ENCODE data around the gene TMEM168. TPM values are rescaled to one million over a fixed set of nuclear protein-coding genes. Genes with fewer than 3 reads are reported as not detected.

Gene TMEM168
- total RNA-seq, 1 donor from 2014 or later: 20.1 TPM

GRCh38 chr7:112726076-112726475 lies 64.1 kb downstream of the TMEM168 start:
- Histone ChIP-seq H3K4me3 (ENCODE audit: low read depth, low read length) (no peak overlapping the region), H3K36me3 (ENCODE audit: control insufficient read depth, insufficient read depth, low read length) (no peaks in the 10 kb centered on the region), H3K27me3 (ENCODE audit: control insufficient read depth, insufficient read depth, low read length) (no peaks in the 10 kb centered on the region)
- TF ChIP-seq, protein P1, sequence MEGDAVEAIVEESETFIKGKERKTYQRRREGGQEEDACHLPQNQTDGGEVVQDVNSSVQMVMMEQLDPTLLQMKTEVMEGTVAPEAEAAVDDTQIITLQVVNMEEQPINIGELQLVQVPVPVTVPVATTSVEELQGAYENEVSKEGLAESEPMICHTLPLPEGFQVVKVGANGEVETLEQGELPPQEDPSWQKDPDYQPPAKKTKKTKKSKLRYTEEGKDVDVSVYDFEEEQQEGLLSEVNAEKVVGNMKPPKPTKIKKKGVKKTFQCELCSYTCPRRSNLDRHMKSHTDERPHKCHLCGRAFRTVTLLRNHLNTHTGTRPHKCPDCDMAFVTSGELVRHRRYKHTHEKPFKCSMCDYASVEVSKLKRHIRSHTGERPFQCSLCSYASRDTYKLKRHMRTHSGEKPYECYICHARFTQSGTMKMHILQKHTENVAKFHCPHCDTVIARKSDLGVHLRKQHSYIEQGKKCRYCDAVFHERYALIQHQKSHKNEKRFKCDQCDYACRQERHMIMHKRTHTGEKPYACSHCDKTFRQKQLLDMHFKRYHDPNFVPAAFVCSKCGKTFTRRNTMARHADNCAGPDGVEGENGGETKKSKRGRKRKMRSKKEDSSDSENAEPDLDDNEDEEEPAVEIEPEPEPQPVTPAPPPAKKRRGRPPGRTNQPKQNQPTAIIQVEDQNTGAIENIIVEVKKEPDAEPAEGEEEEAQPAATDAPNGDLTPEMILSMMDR (IDR thresholded peaks at IDR 0.05; ENCODE audit: insufficient read depth, low read length, poor library complexity, severe bottlenecking): no peak
- DNase-seq (ENCODE audit: low read depth): no peak

DNA sequence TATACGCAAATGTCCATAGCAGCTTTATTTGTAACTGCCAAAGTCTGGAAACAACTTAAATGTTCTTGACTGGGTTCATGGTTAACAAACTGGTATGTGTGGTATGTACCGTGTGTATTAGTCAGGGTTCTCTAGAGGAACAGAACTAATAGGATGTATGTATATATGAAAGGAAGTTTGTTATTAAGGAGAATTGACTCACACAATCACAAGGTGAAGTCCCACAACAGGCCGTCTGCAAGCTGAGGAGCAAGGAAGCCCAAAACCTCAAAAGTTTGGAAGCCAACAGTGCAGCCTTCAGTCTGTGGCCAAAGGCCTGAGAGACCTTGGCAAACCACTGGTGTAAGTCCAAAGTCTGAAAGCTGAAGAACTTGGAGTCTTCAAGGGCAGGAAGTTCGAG lies 66.8 kb downstream of the TMEM168 start:
- DNase-seq (ENCODE audit: low read depth): peak; percentile 34
- Histone ChIP-seq H3K36me3 (ENCODE audit: control insufficient read depth, insufficient read depth, low read length) (no peaks in the 10 kb centered on the region), H3K27me3 (ENCODE audit: control insufficient read depth, insufficient read depth, low read length) (no peaks in the 10 kb centered on the region), H3K4me3 (ENCODE audit: low read depth, low read length) (no peak overlapping the region)
- TF ChIP-seq, protein P1 (IDR thresholded peaks at IDR 0.05; ENCODE audit: insufficient read depth, low read length, poor library complexity, severe bottlenecking): no peak

DNA sequence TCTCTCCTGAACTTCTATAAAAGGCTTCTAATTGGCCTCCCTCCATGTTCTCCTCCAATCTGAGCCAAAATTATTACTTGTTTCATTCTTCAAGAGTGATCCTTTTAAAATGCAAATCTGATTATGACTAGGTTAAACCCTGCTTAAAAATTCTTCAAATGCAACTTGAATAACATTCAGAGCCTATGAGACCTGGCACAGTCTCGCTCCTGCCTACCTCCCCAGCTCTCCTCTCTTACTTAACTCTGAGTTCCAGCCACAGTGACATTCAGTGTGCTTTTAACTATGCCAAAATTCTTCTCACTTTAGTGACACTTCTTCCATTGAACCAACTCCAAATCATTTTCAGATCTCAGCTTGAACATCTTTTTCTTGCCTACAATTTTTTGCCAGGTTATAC lies 68.8 kb downstream of the TMEM168 start:
- Histone ChIP-seq H3K36me3 (ENCODE audit: control insufficient read depth, insufficient read depth, low read length) (no peaks in the 10 kb centered on the region), H3K4me3 (ENCODE audit: low read depth, low read length) (no peak overlapping the region), H3K27me3 (ENCODE audit: control insufficient read depth, insufficient read depth, low read length) (no peaks in the 10 kb centered on the region)
- TF ChIP-seq, protein P1 (IDR thresholded peaks at IDR 0.05; ENCODE audit: insufficient read depth, low read length, poor library complexity, severe bottlenecking): no peak
- DNase-seq (ENCODE audit: low read depth): no peak

DNA sequence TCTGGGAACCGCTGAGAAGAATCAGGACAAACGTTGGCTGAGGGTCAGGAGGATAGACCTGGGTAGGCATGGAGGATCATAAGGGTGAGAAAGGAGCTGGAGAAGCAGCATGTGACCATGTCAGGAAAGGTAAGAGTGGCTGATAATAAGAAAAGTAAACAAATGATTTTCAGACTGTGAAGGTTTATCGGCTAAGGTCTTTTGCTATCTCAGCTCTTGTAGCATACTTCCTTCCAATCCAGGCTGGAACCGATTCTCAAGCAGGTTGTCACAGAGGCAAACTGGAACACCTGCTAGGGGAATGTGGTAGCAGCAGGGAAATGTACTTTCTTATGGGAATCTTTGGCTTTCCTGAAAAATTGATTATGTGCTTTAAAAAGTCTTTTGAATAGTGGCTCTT lies 74.7 kb downstream of the TMEM168 start:
- DNase-seq (ENCODE audit: low read depth): no peak
- TF ChIP-seq, protein P1 (IDR thresholded peaks at IDR 0.05; ENCODE audit: insufficient read depth, low read length, poor library complexity, severe bottlenecking): no peak
- no peaks in the 10 kb centered on the region for H3K27me3 ChIP-seq (ENCODE audit: control insufficient read depth, insufficient read depth, low read length)

GRCh38 chr7:112714917-112715316 lies 75.3 kb downstream of the TMEM168 start:
- no peaks in the 10 kb centered on the region for H3K36me3 ChIP-seq (ENCODE audit: control insufficient read depth, insufficient read depth, low read length)
- TF ChIP-seq, protein P1 (IDR thresholded peaks at IDR 0.05; ENCODE audit: insufficient read depth, low read length, poor library complexity, severe bottlenecking): no peak

More for the DNA sequence above, 74.7 kb downstream of the TMEM168 start:
- H3K4me3 ChIP-seq (ENCODE audit: low read depth, low read length): no peak overlapping the region
- no peaks in the 10 kb centered on the region for H3K36me3 ChIP-seq (ENCODE audit: control insufficient read depth, insufficient read depth, low read length)

More at GRCh38 chr7:112714917-112715316, 75.3 kb downstream of the TMEM168 start:
- Histone ChIP-seq H3K27me3 (ENCODE audit: control insufficient read depth, insufficient read depth, low read length) (no peaks in the 10 kb centered on the region), H3K4me3 (ENCODE audit: low read depth, low read length) (no peak overlapping the region)
- DNase-seq (ENCODE audit: low read depth): no peak

Measured in kidney epithelial cell (primary cell).